ENCODE measurements around the gene CALML6.
"Not testable (repeated sequence)": the region's sequence is repeated elsewhere in the genome, so short reads cannot be mapped to it uniquely, and the experiment has no call there.

Gene CALML6, protein sequence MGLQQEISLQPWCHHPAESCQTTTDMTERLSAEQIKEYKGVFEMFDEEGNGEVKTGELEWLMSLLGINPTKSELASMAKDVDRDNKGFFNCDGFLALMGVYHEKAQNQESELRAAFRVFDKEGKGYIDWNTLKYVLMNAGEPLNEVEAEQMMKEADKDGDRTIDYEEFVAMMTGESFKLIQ

DNA sequence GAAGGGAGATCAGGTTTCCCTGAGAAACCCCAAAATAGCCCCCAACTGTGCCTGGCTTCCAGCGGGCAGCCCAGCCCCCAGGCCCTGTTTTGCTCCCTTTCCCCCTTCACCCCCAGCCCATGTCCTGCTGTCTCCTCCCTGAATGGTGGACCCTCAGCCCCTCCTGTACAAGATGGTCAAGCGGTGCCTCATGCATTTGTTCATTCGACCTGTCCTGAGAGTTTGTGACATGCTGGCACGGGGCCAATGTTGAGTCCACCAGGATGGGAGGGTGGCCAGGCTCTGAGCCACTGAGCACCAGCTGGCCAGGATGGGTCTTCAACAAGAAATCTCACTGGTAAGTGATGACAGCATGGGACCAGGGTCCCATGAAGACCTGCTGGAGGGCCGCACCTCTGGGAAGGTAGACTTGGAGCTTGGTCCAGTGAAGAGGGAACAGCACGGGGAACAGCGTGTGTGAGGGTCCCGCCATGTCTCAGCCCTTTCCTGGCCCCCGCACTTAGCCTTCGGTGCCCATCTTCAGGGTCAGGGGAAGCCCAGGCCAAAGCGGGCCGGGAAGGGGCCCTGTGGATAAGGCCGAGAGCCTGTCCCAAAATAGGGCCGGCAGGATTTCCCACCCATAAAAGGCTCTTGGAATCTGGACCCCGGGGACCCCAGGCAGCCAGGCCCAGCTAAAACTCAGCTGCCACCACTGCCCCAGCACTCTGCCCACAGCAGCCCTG, at the start of gene CALML6:
Gene CALML6 (plus strand): TSS at position 290 of the 722 bp plus-strand sequence. CDS start 21 bp downstream, at position 311.
- no peak for DNase-seq

DNA sequence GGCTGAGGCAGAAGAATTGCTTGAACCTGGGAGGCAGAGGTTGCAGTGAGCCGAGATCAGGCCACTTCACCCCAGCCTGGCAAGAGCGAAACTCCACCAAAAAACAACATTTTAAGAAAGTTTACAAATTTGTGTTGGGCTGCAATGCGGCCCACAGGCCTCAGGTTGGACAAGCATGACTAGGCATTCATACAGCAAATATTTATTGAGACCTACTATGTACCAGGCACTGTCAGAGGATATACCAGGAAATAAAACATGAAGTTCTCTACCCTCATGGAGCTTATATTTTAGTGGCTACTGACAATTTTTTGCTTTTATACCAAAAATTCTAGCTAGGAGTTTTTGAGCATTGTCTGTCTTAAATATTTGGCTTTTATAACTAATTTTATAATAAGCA, 47.9 kb upstream of the CALML6 start:
- no peak for DNase-seq

DNA sequence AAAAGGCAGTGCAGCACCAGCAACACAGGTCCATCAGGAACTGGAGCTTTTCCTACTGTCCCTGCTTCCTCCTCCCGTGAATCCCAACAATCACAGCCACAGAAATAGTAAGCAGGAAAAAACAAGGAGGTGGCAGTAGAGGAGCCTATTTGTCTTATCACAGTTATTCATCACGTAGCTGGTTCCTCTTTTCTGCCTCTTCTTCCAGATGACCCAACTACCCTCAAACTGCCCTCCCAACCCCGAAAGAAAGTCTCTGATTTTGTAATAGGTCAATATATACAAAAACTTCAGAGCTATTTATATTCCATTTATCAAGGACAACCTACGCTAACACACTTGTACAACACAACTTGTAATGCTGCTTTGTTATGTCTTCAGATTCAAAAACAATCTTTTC, 45.6 kb upstream of the CALML6 start:
- DNase-seq: no peak

DNA sequence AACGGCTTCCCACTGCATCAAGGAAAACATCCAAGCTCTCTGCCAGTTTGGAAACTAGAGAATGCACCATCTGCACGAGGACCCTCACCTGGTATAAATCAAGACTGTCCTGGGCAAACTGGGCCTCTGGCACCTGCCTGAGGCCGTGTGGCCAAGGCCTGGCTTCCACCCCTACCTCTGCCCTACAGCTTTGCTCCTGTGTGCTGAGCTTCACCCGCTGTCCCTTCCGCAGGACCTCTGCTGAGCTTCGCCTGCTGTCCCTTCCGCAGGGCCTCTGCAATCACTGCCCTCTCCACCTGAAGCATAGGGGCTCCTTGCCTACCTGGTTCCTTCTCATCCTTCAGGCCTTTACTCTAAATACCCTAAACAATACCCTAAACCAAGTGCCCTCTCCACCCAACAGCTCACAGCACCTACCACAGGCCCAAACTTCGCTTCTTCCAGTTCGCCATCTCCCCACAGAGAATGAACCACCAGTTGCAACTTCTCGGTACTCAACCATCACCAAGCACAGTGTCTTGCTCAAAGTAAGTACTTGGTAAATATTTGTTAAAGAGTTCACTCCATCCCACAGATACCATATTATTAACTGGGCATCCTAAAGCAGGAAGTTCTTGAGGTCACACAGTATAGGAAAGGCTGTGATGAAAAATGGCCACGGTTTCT, 42.6 kb upstream of the CALML6 start:
- no peak for DNase-seq

DNA sequence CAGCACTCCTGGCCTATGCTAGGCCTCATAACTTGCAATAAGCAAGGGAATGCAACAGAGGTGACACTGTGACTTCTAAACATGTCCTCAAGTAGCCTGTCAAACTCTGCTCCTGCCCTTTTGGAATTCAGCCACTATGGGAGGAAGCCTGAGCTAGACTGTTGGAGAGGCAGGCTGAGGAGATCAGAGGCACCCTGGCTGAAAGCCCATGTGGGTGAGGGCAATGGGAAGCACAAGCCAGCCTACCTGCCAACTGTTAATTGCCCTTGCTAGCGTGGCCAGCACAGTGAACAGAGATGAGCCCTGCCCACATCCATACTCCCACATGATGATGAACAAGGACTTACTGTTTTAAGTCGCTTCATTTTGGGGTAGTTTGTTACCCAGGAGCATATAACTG, 41.9 kb upstream of the CALML6 start:
- no peak for DNase-seq

DNA sequence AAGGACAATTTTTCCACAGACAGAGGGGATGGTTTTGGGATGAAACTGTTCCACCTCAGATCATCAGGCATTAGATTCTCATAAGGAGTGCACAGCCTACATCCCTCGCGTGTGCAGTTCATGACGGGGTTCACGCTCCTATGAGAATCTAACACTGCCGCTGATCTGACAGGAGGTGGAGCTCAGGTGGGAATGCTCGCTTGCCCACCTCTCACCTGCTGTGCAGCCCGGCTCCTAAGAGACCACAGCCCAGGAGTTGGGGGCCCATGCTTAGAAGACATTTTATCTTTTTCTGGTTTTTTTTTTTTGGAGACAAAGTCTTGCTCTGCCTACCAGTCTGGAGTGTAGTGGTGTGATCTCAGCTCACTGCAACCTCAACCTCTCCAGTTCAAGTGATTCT, 40.2 kb upstream of the CALML6 start:
- DNase-seq: no peak

DNA sequence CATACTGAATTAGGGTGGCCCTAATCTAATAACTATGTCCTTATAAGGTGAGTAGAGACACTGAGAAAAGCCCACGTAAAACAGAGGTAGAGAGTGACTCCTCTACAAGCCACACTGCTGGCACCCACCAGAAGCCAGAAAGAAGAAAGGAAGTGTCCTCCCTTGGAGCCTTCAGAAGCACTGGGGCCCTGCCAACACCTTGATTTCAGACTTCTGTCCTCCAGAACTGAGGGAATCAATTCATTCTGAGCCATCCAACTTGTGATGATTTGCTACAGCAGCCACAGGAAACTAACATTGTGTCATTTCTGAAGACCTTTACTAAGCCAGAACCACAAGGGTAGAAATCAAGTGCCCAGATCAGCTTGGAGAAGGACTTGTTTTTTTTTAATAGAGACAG, 39.1 kb upstream of the CALML6 start:
- DNase-seq: no peak

DNA sequence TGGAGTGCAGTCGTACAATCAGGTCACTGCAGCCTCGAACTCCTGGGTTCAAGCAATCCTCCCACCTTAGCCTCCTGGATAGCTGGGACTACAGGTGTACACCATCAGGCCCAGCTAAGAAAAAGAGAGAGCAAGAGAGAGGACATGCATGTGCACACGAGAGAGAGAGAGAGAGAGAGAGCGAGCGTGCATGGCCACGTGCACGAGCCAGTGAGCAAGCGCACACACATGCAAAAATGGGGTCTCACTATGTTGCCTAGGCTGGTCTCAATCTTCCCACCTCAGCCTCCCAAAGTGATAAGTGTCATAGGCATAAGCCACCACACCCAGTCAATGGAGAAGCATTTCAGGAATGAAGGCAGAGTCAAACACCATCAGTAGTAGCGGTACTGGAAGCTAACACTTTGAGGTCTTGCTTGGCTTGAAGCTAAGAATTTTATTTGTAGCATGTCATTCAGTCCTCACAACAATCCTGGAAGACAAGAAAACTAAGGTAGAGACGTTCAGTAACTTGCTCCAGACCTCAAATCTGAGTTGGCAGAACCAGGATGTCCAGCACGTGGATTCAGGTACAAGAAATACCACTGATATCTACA, 38.6 kb upstream of the CALML6 start:
- no peak for DNase-seq

DNA sequence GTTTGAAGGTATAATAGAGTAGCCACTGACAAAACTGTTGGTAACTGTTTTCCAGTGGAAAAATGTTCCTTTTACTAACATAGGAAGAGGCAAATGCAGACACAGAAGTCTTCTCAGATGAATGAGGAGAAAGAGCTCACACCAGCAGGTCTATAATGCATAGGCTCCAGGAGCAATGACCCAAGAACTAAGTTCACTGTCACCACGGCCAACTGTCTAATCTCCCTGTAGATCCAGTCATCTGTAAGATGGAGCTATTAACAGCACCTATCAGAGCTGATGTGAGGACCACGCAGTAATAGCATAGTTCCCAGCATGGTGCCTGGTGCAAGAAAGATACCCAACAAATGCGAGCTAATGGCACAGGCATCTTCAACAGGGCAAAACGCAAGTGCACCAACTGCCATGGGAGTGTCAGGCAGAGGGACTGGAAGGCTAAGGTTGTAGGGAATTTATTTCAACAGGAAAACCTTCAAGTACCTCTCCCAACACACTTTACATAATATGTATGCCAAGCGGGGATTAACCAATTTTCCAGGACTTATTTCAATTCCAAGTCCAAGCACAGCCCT, 37.1 kb upstream of the CALML6 start:
- no peak for DNase-seq

DNA sequence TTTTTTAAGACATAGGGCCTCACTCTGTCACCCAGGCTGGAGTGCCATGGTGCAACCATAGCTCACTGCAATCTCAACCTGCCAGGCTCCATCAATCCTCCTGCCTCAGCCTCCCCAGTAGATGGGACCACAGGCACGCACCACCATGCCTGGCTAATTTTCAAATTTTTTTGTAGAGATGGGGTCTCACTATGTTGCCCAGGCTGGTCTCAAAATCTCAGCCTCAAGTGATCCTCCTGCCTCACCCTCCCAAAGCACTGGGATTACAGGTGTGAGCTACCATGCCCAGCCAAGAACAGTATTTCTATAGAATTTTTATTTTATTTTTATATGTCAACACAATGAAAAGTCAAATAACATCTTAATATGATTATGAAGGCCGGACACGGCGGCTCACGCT, 35.1 kb upstream of the CALML6 start:
- DNase-seq: no peak

DNA sequence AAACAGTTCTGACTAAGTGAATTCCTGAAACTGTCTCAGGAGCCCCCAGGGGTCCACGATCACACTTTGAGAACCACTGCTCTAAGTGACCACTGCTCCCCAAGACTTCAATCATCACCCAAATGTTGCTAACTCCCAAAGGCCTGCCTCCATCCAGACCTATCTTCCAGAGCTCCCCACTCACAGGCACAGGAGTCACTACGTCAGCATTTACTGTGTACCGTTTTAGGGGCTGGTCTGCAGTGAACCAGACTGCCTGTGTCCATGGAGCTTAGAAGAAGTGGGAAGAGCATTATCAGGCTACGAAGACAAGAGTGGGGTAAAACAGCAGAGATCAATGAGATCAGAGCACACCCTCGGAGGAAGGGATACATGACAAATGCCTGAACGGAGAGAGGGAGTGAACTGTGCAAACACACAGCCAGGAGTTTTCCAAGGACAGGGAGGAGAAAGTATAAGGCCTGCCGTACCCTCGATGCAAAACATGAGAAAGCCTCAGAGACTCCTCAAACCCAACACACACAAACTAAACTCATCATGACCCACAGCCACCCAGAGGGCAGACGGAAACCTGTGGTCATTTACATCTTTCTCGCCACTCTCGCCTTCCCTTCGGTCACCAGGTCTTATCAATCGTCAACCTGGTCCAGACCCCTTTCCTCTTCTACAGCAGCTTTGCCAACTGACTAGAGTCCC, 34.3 kb upstream of the CALML6 start:
- no peak for DNase-seq

DNA sequence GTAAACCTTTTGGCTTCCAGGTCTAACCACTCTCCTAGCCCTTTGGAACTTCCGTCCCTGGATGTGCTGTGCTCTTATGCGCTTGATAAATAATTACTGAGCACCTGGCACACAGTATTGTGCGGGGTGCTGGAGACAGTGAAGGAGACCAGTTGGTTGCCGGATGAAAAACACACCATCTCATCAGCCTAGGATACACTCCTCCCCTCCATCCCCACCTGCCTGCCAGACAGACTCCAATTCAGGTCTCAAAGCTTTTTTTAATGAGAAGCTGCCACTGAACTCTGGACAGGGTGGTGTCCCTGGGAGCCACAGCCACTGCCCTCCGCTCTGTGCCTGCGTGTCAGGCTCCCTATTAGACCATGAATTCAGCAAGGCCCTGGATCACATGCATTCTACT, 33.3 kb upstream of the CALML6 start:
- DNase-seq: no peak

DNA sequence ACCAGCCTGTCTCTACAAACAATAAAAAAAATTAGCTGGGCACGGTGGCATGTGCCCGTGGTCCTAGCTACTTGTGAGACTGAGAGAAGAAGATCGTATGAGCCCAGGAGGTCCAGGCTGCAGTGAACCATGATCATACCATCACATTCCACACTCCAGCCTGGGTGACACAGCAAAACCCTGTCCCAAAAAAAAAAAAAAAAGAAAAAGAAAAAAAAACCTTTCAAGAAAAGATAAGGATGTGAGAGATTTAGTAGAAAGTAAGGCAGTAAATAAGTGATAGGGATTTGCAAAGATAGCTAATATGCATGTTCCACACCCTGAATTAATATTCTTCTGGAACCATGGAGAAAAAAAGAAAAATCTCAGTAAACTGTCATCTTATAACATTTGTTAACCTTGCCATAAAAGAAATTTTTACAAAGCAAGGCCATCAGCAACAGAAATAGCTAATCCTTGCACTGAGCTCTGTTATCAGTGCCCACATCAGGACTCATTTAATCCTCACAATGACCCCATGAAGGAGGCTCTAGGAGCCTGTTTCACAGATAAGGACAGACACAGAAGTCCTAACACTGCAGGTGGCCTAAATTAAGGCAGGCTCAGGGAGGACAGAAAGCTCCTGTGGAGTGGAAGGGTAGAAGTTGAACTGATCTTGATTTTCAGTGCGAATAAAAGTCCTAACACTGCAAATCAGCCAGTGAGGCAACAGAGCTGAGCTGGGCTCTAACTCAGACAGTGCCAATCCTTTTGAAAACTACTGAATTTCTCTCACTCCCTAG, 31.8 kb upstream of the CALML6 start:
- DNase-seq: no peak

DNA sequence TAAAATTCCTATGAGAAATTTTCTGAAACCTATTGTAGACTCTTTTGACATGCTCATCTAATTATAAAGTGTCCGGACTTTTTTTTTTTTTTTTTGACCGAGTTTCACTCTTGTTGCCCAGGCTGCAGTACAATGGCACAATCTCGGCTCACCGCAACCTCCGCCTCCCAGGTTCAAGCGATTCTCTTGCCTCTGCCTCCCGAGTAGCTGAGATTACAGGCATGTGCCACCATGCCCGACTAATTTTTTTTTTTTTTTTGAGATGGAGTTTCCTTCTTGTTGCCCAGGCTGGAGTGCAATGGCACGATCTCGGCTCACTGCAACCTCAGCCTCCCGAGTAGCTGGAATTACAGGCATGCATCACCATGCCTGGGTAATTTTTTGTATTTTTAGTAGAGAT, 31.2 kb upstream of the CALML6 start:
- DNase-seq: not testable (repeated sequence)

DNA sequence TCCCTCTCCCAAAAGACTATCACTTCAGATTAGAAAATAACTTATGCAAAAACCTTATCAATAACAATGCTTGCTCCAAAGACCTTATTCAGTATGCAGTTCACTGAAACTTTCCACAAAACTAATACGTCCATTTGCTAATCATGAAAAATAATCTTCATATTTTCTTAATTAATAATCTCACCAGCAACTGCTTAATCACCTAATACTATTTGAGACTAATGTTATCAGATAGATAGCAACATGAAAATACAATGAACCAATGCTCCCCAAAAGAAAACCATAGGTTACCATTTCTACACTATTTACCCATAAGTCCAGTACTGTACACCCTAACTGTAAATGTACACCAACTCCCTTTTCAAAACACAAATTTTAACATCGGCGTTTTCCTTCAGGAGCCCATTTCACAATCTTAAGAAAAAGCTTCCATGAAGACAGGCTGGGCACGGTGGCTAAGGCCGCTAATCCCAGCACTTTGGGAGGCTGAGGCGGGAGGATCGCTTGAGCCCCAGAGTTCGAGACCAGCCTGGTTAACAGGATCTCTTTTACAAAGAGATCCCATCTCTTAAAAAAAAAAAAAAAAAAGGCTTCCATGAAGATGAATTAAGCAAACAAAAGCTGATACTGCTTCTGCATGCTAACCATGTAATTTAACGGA, 25.8 kb upstream of the CALML6 start:
- no peak for DNase-seq

DNA sequence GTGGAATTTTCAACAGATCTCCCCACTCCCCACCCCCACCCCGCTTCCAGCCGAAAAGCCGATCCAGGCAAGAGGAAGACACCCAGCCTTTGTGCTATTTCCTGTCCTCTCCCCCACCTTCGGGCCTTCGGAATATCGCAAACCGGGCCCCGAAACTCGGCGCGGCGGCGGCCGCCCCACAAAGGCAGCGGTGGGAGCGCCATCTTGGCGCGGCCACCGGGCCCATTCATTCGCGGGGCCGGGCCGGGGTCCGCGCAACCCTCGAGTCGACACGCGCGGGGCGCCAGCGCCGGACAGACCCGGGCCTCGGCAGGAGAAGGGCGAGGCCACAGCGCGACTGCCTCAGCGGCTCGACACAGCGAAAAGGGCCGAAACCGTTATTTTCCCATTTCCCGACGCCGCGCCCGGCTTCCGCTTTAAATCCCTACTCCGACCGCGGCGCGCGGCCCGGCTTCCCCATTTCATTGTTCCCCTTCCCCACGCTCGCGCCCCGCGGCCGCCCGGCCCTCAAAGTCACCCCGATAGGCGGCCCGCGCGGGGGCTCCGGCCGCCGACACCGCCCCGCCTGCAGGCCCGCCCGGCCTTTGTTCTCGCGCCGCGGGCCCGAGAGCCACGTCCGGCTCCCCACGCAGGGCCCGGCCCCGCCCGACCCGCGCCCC, 25.1 kb upstream of the CALML6 start:
- peak; percentile 41 for DNase-seq

DNA sequence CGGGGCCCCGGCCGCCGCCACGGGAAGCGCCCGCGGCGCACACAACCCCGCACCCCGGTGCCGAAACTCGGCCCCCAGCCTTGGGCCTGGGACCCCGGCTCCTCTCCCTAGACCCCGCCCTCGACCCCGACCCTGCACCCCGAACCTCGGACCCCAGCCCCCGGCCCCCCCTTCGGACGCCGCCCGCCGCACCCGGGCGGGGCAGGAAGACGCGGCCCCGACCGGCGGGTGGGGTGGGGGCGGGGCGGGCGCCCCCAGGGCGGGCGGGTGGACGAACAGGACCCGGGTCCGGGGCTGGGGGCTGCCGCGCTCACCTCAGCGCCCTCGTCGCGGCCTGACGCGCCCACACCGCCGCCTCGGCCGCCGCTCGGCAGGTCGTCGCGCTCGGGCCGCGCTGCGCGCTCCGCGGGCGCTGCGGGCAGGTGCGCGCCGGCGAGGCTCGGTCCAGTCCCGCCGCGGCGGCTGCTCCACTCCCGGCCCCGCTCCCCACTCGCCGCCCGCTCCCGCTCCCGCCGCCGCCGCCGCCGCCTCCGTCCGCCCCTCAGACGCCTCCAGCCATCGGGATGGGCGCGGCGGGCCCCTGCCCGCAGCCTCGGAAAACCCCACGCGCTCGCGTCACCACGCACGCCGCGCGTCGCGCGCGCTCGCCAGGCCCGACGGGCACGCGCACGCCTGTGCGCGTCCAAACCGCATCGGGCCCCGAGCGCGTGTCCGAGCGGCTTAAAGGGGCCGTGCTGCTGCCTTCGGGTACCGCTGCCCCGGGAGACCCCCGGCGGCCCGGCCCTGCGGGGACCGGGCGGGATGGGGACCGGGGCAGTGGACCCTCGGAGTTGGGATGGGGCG, 24.3 kb upstream of the CALML6 start, which contains the start of gene GNB1:
Gene GNB1 (minus strand): TSS at position 582 of the 843 bp plus-strand sequence. CDS start 65,634 bp downstream, outside the sequence.
- DNase-seq: peak; percentile 83

DNA sequence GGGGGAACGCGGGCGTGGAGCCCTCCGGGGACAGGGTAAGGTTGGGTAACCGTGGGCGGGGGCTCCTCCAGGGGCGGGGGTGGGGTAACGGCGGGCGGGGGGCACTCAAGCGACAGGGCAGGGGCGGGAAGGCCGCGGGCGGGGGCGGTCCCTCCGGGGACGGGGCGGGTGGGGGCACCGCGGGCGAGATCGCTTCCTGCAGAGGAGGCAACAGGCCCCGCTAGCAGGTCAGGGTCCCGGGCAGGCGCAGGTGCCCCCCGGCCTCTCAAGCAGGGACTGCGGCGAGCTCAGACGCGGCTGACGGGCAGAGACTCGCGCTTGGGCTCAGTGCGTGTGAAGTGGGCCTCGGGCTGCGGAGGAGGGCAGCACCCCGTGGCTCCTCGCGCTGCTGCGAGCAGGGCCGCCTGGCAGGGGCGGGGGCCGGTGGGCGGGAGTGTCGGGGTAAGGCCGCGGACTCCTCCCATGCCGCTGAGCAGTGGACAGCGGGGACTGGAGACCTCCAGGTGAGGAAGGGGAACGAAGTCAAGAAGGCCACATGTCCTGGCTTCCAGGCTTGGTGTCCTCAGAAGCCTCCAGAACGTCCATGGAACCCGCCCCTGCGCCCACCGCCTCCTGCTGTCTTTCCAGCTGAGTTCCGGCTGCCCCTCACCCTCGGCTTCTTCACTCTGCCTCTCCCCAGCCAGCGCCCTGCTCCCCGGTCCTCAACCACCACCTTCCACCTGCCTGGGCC, 23.5 kb upstream of the CALML6 start:
- DNase-seq: peak; percentile 74
